IMR-90 (cell line): ENCODE data around the gene TASP1. TPM values are rescaled to one million over a fixed set of nuclear protein-coding genes. Genes with fewer than 3 reads are reported as not detected.

Source experiments
- ATAC-seq: fragments of 200-7000 bp; cut with Tn5 transposase; 2 replicates; pipeline ENCODE4 v1.9.1; 2020; ENCODE audit warnings: low read depth, mild to moderate bottlenecking, moderate library complexity
- BruUV-seq: library from RNA; stranded (reverse); fragments of 400-500 nt; replicated peaks from 2 replicates; lab custom pipeline; 2021; lab: Mats Ljungman, UMichigan
- CTCF ChIA-PET: fragments of 300-600 bp; formaldehyde crosslinking; extraction: SDS; loops from one replicate; lab custom pipeline; 2021; ENCODE audit warnings: antibody characterized with exemption; lab: Yijun Ruan, JAX
- POLR2A ChIA-PET: fragments of 300-600 bp; sonication (Branson Sonifier 250); formaldehyde crosslinking; loops from one replicate; lab custom pipeline; 2022; ENCODE audit warnings: antibody characterized with exemption; ENCODE audit not compliant: unreplicated experiment; lab: Charles Lee
- DNase-seq: peaks from one replicate; pipeline ENCODE4 v3.0.0; 2013
- H2AFZ ChIP-seq: replicated peaks from 2 replicates; pipeline ENCODE3; 2013; ENCODE audit warnings: low read length, mild to moderate bottlenecking; ENCODE audit not compliant: poor library complexity
- H2AK5ac ChIP-seq: 2 replicates; pipeline ENCODE4 v1.6.1; 2013; ENCODE audit warnings: low read depth, low read length, inconsistent platforms
- H2AK9ac ChIP-seq: replicated peaks from 2 replicates; pipeline ENCODE3; 2013; ENCODE audit warnings: mild to moderate bottlenecking, low read depth, low read length, moderate library complexity; ENCODE audit not compliant: poor library complexity
- H2BK120ac ChIP-seq: 2 replicates; pipeline ENCODE4 v1.6.1; 2013; ENCODE audit warnings: low read depth, low read length, inconsistent platforms
- H2BK15ac ChIP-seq: 3 replicates; pipeline ENCODE4 v1.6.1; 2013; ENCODE audit warnings: low read depth, low read length, inconsistent platforms
- H2BK20ac ChIP-seq: 2 replicates; pipeline ENCODE4 v1.6.1; 2013; ENCODE audit warnings: low read depth, mild to moderate bottlenecking, inconsistent platforms, low read length, moderate library complexity
- H2BK5ac ChIP-seq: 2 replicates; pipeline ENCODE4 v1.6.1; 2013; ENCODE audit warnings: mild to moderate bottlenecking, low read depth, low read length, inconsistent platforms; ENCODE audit not compliant: poor library complexity, severe bottlenecking
- H3K14ac ChIP-seq: replicated peaks from 2 replicates; pipeline ENCODE4 v1.6.1; 2013; ENCODE audit warnings: low read depth, low read length, inconsistent platforms
- H3K18ac ChIP-seq: 2 replicates; pipeline ENCODE4 v1.6.1; 2013; ENCODE audit warnings: low read depth, low read length, control low read depth
- H3K23ac ChIP-seq: 2 replicates; pipeline ENCODE4 v1.6.1; 2013; ENCODE audit warnings: low read depth, low read length, inconsistent platforms
- H3K27ac ChIP-seq: 2 replicates; pipeline ENCODE4 v1.5.1; 2013; ENCODE audit warnings: mild to moderate bottlenecking, control low read depth, low read length; ENCODE audit not compliant: insufficient read depth
- H3K27me3 ChIP-seq: 2 replicates; pipeline ENCODE4 v1.6.1; 2013; ENCODE audit warnings: low read length; ENCODE audit not compliant: control insufficient read depth, insufficient read depth
- H3K36me3 ChIP-seq: 2 replicates; pipeline ENCODE4 v1.6.1; 2013; ENCODE audit warnings: low read length, mixed read lengths; ENCODE audit not compliant: control insufficient read depth, insufficient read depth
- H3K4ac ChIP-seq: 2 replicates; pipeline ENCODE4 v1.6.1; 2013; ENCODE audit warnings: low read depth, low read length, inconsistent platforms
- H3K4me1 ChIP-seq: 2 replicates; pipeline ENCODE4 v1.6.1; 2013; ENCODE audit warnings: low read length, mixed read lengths; ENCODE audit not compliant: control insufficient read depth, insufficient read depth
- H3K4me2 ChIP-seq: 2 replicates; pipeline ENCODE4 v1.6.1; 2013; ENCODE audit warnings: low read depth, mild to moderate bottlenecking, control low read depth, low read length, moderate library complexity
- H3K4me3 ChIP-seq: 2 replicates; pipeline ENCODE4 v1.5.1; 2013; ENCODE audit warnings: low read depth, mild to moderate bottlenecking, control low read depth, low read length, moderate library complexity; ENCODE audit not compliant: insufficient read depth
- H3K56ac ChIP-seq: 2 replicates; pipeline ENCODE4 v1.6.1; 2013; ENCODE audit warnings: low read length, inconsistent platforms; ENCODE audit not compliant: insufficient read depth; ENCODE audit errors: extremely low read depth
- H3K79me1 ChIP-seq, 2 experiments: 2 replicates each; pipeline ENCODE4 v1.6.1; 2013; ENCODE audit warnings: low read length in 2 of 2, inconsistent platforms in 1 of 2, low read depth in 1 of 2
- H3K9ac ChIP-seq: 2 replicates; pipeline ENCODE4 v1.6.1; 2013; ENCODE audit warnings: low read depth, low read length, control low read depth
- H3K9me1 ChIP-seq: 2 replicates; pipeline ENCODE4 v1.6.1; 2013; ENCODE audit warnings: low read length, inconsistent platforms; ENCODE audit not compliant: insufficient read depth
- H3K9me3 ChIP-seq: 2 replicates; pipeline ENCODE4 v1.6.1; 2013; ENCODE audit warnings: low read length; ENCODE audit not compliant: control insufficient read depth, insufficient read depth
- H4K20me1 ChIP-seq: 2 replicates; pipeline ENCODE4 v1.6.1; 2013; ENCODE audit warnings: low read length, inconsistent platforms; ENCODE audit not compliant: insufficient read depth
- H4K5ac ChIP-seq: 2 replicates; pipeline ENCODE4 v1.6.1; 2013; ENCODE audit warnings: mild to moderate bottlenecking, low read depth, low read length, control low read depth
- H4K8ac ChIP-seq, 2 experiments: 2 replicates each; pipeline ENCODE4 v1.6.1; 2013; ENCODE audit warnings: low read depth in 2 of 2, low read length in 2 of 2, control low read depth in 1 of 2, inconsistent platforms in 1 of 2
- H4K91ac ChIP-seq: 2 replicates; pipeline ENCODE4 v1.6.1; 2013; ENCODE audit warnings: low read depth, low read length, inconsistent platforms; ENCODE audit not compliant: insufficient read depth
- CEBPB ChIP-seq: IDR thresholded peaks from 2 replicates; pipeline ENCODE4 v1.6.1; 2012; ENCODE audit warnings: low read depth, low read length, improper control_type of control experiment
- MAZ ChIP-seq: IDR thresholded peaks from 2 replicates; pipeline ENCODE4 v1.6.1; 2012; ENCODE audit warnings: low read depth, mild to moderate bottlenecking, low read length, improper control_type of control experiment, moderate library complexity, borderline replicate concordance
- dilution Hi-C: fragments of 300-500 bp; cut with HindIII; formaldehyde crosslinking; loops from one replicate; pipeline ENCODE4 v1.14.3; 2018; ENCODE audit warnings: low sequenced_read_pairs; ENCODE audit not compliant: unreplicated experiment
- in situ Hi-C: fragments of 300-500 bp; cut with MboI; formaldehyde crosslinking; loops from 3 replicates; pipeline ENCODE4 v1.14.3; 2019; ENCODE audit warnings: low sequenced_read_pairs, inconsistent platforms, mixed read lengths
- intact Hi-C: fragments of 100-400 bp; cut with micrococcal nuclease; formaldehyde crosslinking; loops from 2 replicates; pipeline ENCODE4 v1.10.0; 2022
- polyA plus RNA-seq, 3 experiments: library from polyadenylated mRNA; depleted of rRNA; stranded (reverse); fragments of >200 nt; gene quantifications; 2 replicates each; pipeline ENCODE4 v1.2.3, GENCODE V29; 2012; ENCODE audit warnings: low replicate concordance in 1 of 3
- total RNA-seq: library from RNA; depleted of rRNA; stranded (reverse); fragments of >200 nt; gene quantifications from 2 replicates; pipeline ENCODE4 v1.2.3, GENCODE V29; 2012

The TASP1 gene
- total and polyA plus RNA-seq, 2 of the 4 experiments (the other 2 are of a cell fraction) = 3.9 to 7.9 TPM

DNA sequence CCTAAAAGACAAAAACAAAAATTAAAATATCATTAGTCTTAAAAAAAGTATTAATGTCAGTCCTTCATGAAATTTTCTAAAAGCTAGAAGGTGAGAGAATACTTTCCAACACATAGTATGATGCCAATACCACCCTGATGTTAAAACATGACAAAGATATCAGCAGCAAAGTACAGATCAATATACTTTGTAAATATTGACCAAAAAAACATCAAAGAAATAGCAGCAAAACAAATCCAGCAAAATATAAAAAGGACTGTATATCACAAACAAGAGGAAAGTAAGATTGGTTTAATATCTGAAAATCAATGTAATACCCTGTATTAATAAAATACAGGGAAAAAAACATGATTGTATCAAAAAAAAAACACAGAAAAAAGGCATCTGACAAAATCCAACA, 51.4 kb downstream of the TASP1 start:
- H4K91ac ChIP-seq = no peak overlapping the region
- ChIA-PET POLR2A (no interaction called here), CTCF (interaction anchor here (0.6 kb wide), 1 partner anchor 1503 kb away, joined by 3 read pairs; no protein-coding TSS in a partner anchor)
- no peaks in the 10 kb centered on the region for H3K36me3 ChIP-seq
- H2BK15ac ChIP-seq = no peak overlapping the region
- no peak overlapping the region for H3K14ac ChIP-seq
- H2AK5ac ChIP-seq = no peak overlapping the region
- intact Hi-C loops = loop anchor here (10.0 kb wide), 1 partner anchor 157 kb away; no protein-coding TSS in a partner anchor
- peaks cover 3% of the 10 kb centered on the region for H3K9me3 ChIP-seq
- no peak overlapping the region for H3K56ac ChIP-seq
- no peaks in the 10 kb centered on the region for H3K4me1 ChIP-seq
- no peak overlapping the region for H3K4ac ChIP-seq
- H3K27me3 ChIP-seq = no peaks in the 10 kb centered on the region
- H3K4me3 ChIP-seq = no peak overlapping the region
- BruUV-seq = no TSS peak
- ATAC-seq (no peak), DNase-seq (no peak)
- H2BK5ac ChIP-seq = no peak overlapping the region
- no peak overlapping the region for H2BK20ac ChIP-seq
- H3K79me1 ChIP-seq = no peaks in the 10 kb centered on the region
- H2BK120ac ChIP-seq = no peak overlapping the region
- dilution Hi-C loops = no loop called here
- no peaks in the 10 kb centered on the region for H3K9me1 ChIP-seq
- H4K20me1 ChIP-seq = no peaks in the 10 kb centered on the region
- TF ChIP-seq MAZ (no peak), CEBPB (no peak)
- H2AFZ ChIP-seq = no peak overlapping the region
- H4K5ac ChIP-seq = no peak overlapping the region
- H3K4me2 ChIP-seq = no peak overlapping the region
- in situ Hi-C loops = no loop called here
- H4K8ac ChIP-seq = no peak overlapping the region
- no peak overlapping the region for H3K23ac ChIP-seq
- no peak overlapping the region for H3K9ac ChIP-seq
- no peak overlapping the region for H3K18ac ChIP-seq
- H3K27ac ChIP-seq = no peak overlapping the region
- H2AK9ac ChIP-seq = no peak overlapping the region
